Measurements from ENCODE around the gene DBET.
"Not testable (repeated sequence)": the region's sequence is repeated elsewhere in the genome, so short reads cannot be mapped to it uniquely, and the experiment has no call there.

The DBET gene

GRCh38 chr4:190064342-190064741 lies at the start of gene DBET:
TSS of gene DBET (plus strand) at chr4:190064502.
- not testable (repeated sequence) for H3K27ac ChIP-seq, H3K4me3 ChIP-seq

GRCh38 chr4:190014771-190015537 lies 49.3 kb upstream of the DBET start:
- peak overlapping the region in 4 of 7 experiments; percentile 1 to 25 (median 4) for H3K4me3 ChIP-seq
- H3K27ac ChIP-seq: no peak overlapping the region

- H3K4me3 ChIP-seq: no peak overlapping the region
- H3K27ac ChIP-seq: no peak overlapping the region
Measured at GRCh38 chr4:190015538-190016368, 48.5 kb upstream of the DBET start.

- Histone ChIP-seq H3K4me3 (no peak overlapping the region), H3K27ac (no peak overlapping the region)
Measured at GRCh38 chr4:190016369-190017289, 47.7 kb upstream of the DBET start.

GRCh38 chr4:190017357-190018200 lies 46.7 kb upstream of the DBET start:
- H3K4me3 ChIP-seq: peak overlapping the region in 1 of 7 experiments; percentile 10
- no peak overlapping the region for H3K27ac ChIP-seq

- Histone ChIP-seq H3K27ac (no peak overlapping the region), H3K4me3 (no peak overlapping the region)
Measured at GRCh38 chr4:190018201-190018920, 45.9 kb upstream of the DBET start.

GRCh38 chr4:190019023-190019858 lies 45.1 kb upstream of the DBET start:
- H3K27ac ChIP-seq: no peak overlapping the region
- H3K4me3 ChIP-seq: no peak overlapping the region

GRCh38 chr4:190019859-190020463 lies 44.3 kb upstream of the DBET start:
- peak overlapping the region in 1 of 7 experiments; percentile 33 for H3K4me3 ChIP-seq
- H3K27ac ChIP-seq: not testable (repeated sequence)

- Histone ChIP-seq H3K4me3 (peak overlapping the region in 3 of 7 experiments; percentile 7 to 33 (median 15)), H3K27ac (peak overlapping the region in 1 of 21 experiments; percentile 3)
Measured at GRCh38 chr4:190020790-190021717, 43.2 kb upstream of the DBET start.

GRCh38 chr4:190021973-190022372 lies 42.3 kb upstream of the DBET start:
- not testable (repeated sequence) for H3K27ac ChIP-seq
- H3K4me3 ChIP-seq: peak overlapping the region in 1 of 7 experiments; percentile 28

- H3K27ac ChIP-seq: not testable (repeated sequence)
- peak overlapping the region in 1 of 7 experiments; percentile 23 for H3K4me3 ChIP-seq
Measured at GRCh38 chr4:190022614-190023281, 41.6 kb upstream of the DBET start.

- H3K27ac ChIP-seq, H3K4me3 ChIP-seq: not testable (repeated sequence)
Measured at GRCh38 chr4:190027156-190027555, 37.1 kb upstream of the DBET start, which contains the start of gene FRG2. TSS of gene FRG2 (minus strand) at chr4:190027256. CDS start at chr4:190027204, 52 bp downstream.

GRCh38 chr4:190031264-190031663 lies 33.0 kb upstream of the DBET start:
- not testable (repeated sequence) for H3K4me3 ChIP-seq, H3K27ac ChIP-seq

GRCh38 chr4:190037704-190038388 lies 26.5 kb upstream of the DBET start:
- not testable (repeated sequence) for H3K4me3 ChIP-seq, H3K27ac ChIP-seq

GRCh38 chr4:190040873-190041272 lies 23.4 kb upstream of the DBET start:
- not testable (repeated sequence) for H3K27ac ChIP-seq, H3K4me3 ChIP-seq
